ENCODE results near the gene CHKB.
"Not testable (repeated sequence)": the region's sequence is repeated elsewhere in the genome, so short reads cannot be mapped to it uniquely, and the experiment has no call there.

CHKB gene

GRCh38 chr22:50546326-50547262 lies 36.1 kb downstream of the CHKB start:
- FAIRE-seq: no peak

- FAIRE-seq: no peak
Observed at GRCh38 chr22:50545522-50546325, 36.9 kb downstream of the CHKB start, which contains the start of gene KLHDC7B. KLHDC7B (plus strand) TSS chr22:50545899; CDS start chr22:50546244, 345 bp downstream.

- no peak for FAIRE-seq
Observed at GRCh38 chr22:50544746-50545253, 37.8 kb downstream of the CHKB start.

GRCh38 chr22:50544078-50544745 lies 38.4 kb downstream of the CHKB start:
- no peak for FAIRE-seq

- FAIRE-seq: no peak
Observed at GRCh38 chr22:50542416-50542927, 40.2 kb downstream of the CHKB start.

- FAIRE-seq: not testable (repeated sequence)
Observed at GRCh38 chr22:50541667-50542026, 41.0 kb downstream of the CHKB start.

- FAIRE-seq: no peak
Observed at GRCh38 chr22:50540381-50540780, 42.3 kb downstream of the CHKB start.

- no peak for FAIRE-seq
Observed at GRCh38 chr22:50537765-50538164, 44.9 kb downstream of the CHKB start.

- FAIRE-seq: no peak
Observed at GRCh38 chr22:50536226-50536625, 46.4 kb downstream of the CHKB start.

- FAIRE-seq: no peak
Observed at GRCh38 chr22:50535113-50535512, 47.5 kb downstream of the CHKB start.

- not testable (repeated sequence) for FAIRE-seq
Observed at GRCh38 chr22:50533856-50534711, 48.6 kb downstream of the CHKB start.

- FAIRE-seq: no peak
Observed at GRCh38 chr22:50532824-50533796, 49.5 kb downstream of the CHKB start.

GRCh38 chr22:50531962-50532674 lies 50.5 kb downstream of the CHKB start:
- no peak for FAIRE-seq

- FAIRE-seq: no peak
Observed at GRCh38 chr22:50531546-50531961, 51.1 kb downstream of the CHKB start.

GRCh38 chr22:50530877-50531545 lies 51.6 kb downstream of the CHKB start:
- no peak for FAIRE-seq

GRCh38 chr22:50530580-50530876 lies 52.1 kb downstream of the CHKB start:
- FAIRE-seq: no peak

- no peak for FAIRE-seq
Observed at GRCh38 chr22:50529897-50530579, 52.6 kb downstream of the CHKB start, which contains the start of gene TYMP. TYMP (minus strand) TSS chr22:50530012; CDS start chr22:50529709, 303 bp downstream.

GRCh38 chr22:50529416-50529896 lies 53.2 kb downstream of the CHKB start:
- no peak for FAIRE-seq
